ENCODE data around the gene CAPZB.

The CAPZB gene

DNA sequence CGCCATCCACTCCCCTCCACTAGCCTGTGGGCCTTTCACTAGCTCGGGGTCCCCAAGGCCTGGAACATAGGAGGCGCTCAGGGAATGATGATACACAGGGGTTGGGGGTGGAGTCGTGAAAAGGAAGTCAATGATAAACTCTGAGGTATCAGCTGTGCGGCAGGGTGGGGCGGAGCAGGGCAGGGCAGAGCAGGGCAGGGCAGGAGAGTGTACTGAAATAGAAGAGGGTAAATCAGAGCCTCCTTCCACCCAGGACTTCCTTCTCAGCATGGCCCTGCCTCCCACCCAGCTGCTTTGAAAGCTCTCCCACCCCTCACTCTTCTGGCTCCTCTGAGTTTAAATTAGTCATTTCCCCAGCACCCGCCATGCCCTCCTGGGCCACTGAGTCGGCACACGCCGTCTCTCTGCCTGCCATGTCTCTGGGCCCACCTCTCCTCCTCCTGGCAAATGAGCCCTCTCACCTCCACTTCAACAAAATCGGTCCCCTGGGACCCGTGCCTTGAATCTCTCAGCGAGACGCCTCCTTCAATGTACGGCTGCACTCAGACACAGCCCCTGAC, 16.9 kb downstream of the CAPZB start:
- DNase-seq (ENCODE audit: low spot score), result no peak

GRCh38 chr1:19467199-19468187, 17.8 kb downstream of the CAPZB start:
- DNase-seq (ENCODE audit: low spot score), result no peak

DNA sequence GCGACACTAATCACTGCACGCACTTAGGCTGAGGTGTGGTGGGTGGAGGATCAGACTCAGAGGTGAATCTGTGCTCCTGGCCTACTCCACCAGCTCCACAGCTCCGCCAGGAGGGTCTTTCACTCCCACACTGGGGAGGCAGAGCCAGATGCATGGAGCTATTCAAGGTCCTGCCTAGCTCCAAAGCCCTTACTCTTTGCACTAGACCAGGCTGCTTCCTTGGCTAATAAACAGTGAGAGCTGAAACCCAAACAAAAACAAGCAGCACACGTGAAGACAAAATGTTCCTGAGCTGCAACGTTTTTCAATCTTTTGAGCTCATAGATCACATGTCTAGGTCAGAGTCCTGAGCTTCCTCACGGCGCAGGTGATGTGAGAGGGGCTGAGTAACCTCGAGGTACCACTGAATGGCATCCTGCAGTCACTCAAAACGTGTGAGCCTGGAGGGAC, 19.2 kb downstream of the CAPZB start:
- DNase-seq (ENCODE audit: low spot score), result no peak

DNA sequence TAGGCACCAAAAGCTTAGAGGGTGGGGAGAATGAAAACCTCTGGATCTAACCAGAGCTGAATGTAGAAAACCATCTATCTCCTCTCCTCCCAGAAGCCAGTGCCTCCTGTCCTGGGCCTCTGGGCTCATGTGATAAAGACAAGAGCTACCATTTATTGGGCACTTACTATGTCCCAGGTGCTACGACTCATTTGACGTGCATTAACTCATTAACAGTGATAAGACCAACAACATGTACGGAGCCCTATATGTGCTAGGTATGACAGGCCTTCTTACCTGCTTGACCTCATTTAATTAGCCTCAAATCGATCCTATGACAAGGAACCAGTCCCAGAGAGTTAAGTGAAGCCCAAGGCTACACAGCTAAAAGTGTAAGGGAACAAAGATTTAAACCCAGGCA, 19.7 kb downstream of the CAPZB start:
- no peak for DNase-seq (ENCODE audit: low spot score)

DNA sequence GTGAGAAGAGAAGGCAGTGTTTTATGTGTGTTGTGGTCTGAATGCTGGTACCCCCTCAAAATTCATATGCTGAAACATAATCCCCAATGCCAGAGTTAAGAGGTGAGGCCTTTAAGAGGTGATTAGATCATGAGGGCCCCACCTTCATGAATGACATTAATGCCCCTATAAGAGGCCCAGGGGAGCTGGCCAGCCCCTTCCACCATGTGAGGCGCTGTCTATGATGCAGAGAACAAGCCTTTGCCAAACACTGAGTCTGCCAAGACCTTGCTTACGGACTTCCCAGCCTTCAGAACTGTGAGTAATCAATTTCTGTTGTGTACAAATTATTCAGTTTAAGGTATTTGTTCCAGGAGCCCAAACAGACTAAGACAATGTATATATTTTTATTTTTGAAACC, 20.2 kb downstream of the CAPZB start:
- no peak for DNase-seq (ENCODE audit: low spot score)

GRCh38 chr1:19464696-19465095, 20.6 kb downstream of the CAPZB start:
- DNase-seq (ENCODE audit: low spot score), result no peak

DNA sequence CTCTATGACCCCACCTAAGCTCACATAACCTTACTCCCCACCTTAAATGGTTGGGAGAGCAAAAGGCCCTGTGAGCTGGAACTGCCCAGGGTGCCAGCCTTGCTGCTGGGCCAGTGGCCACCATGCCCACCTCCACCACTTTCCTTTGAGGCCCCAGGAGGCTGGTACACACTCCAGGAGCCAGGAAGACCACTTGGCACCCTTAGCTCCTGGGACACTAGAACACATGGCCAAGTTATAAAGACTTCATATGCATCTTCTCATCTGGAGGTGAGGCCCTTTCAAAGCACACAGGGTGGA, 21.9 kb downstream of the CAPZB start:
- DNase-seq (ENCODE audit: low spot score), result no peak

DNA sequence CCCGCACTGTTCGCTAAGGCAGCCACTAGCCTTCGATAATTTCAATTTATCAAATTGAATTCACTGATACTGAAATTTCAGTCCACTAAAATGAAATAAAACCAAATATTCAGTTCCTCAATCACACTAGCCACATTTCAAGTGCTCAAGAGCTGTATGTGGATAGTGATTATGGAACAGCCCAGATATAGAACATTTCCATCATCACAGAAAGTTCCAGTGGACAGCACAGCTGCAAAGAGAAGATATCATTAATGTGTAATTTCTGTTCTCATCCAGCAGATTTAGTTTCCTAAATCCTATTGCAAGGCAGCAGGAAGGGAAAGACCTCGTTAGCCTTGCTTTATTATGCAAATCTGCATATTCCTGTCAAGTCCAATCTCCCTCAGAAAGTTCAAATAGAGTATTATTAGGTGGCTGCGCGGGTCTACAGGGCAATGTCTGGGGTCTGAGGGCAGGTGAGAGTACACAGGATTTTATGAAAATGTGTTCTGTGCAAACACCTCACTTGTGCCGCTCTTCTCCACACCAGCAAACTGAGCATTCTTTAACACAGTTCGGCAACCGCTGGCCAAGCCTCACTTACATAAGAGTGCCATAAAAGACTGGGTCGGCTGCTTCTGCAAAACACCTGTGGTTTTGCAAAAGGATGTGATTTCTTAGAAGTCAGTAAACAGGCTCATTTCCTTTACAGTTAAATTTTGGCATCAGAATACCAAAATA, 22.4 kb downstream of the CAPZB start:
- no peak for DNase-seq (ENCODE audit: low spot score)

- DNase-seq (ENCODE audit: low spot score), result no peak
Observed at GRCh38 chr1:19461220-19461554, 24.2 kb downstream of the CAPZB start.

DNA sequence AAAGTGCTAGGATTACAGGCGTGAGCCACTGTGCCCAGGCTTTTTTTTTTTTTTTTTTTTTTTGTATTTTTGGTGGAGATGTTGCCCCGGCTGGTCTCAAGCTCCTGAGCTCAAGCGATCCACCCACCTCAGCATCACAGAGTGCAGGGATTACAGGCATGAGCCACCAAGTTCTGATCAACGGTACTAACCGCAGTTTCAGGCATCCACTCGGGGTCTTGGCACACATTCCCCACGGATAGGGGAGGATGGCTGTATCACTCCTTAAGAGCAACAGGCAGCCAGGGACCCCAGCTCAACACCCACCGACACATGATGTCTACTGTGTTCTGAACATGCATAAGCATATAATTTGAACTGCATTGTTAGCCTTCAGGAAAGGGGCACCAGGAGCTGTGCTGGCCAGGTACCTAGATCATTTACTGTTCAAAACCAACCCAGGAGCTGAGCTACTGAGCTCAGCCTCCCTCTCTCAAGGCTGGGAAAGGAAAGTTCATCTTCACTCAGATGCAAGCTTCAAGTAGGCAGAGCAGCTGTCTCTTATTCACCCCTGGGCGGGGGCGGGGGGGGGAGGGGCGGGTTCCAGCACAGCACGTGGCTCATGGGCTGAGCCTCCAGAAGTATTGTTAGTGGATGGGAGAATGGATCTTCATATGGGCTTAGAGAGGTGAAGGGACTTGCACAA, 24.7 kb downstream of the CAPZB start:
- DNase-seq (ENCODE audit: low spot score), result no peak

GRCh38 chr1:19458815-19459417, 26.4 kb downstream of the CAPZB start:
- no peak for DNase-seq (ENCODE audit: low spot score)

GRCh38 chr1:19457607-19458006, 27.7 kb downstream of the CAPZB start:
- no peak for DNase-seq (ENCODE audit: low spot score)

- no peak for DNase-seq (ENCODE audit: low spot score)
Observed at GRCh38 chr1:19456968-19457441, 28.3 kb downstream of the CAPZB start.

DNA sequence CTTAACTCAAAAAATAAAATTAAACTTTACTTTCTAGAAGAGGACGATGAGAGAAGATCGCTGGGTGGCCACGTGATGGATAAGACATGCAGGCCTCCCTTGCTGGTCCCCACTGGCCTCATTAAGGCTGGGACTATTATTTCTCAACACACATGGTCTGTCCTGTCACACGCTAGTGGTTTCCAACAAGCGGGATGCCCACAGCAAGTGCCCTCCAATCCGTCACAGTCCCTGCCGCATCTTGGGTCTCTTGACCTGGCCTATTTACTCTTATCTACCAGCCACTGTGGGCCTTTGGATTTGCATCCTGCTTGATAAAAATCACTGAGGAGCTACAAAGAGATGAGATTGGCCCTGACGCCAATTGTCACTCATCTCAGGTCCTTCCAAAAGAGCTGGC, 30.0 kb downstream of the CAPZB start:
- DNase-seq (ENCODE audit: low spot score), result no peak

GRCh38 chr1:19454265-19455146, 30.8 kb downstream of the CAPZB start:
- DNase-seq (ENCODE audit: low spot score), result no peak

DNA sequence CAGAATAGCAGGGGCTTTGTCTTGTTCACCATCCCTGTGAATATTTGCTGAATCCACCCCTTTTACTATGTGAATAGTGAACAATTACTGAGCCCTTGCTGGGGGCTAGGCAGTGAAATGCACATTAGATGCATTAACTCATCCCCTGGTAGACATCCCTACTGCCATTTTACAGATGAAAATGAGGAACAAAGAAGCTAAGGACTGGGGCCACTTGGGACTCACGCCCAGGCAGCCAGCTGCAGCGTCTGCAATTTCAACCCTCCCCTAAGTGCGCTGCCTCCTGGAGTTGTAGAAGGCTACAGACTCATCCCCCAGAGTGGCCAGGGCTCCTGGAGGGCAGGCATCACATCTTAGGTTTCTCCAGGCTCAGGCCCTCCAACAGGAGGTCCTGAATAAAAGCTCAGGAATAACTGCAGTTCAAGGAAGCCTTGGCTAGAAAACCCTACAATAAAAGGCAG, 31.6 kb downstream of the CAPZB start:
- DNase-seq (ENCODE audit: low spot score), result no peak

- no peak for DNase-seq (ENCODE audit: low spot score)
Observed at GRCh38 chr1:19452221-19452663, 33.1 kb downstream of the CAPZB start.

GRCh38 chr1:19450811-19451515, 34.4 kb downstream of the CAPZB start:
- no peak for DNase-seq (ENCODE audit: low spot score)

GRCh38 chr1:19449454-19450228, 35.7 kb downstream of the CAPZB start:
- DNase-seq (ENCODE audit: low spot score), result no peak

Measured in D341Med (cell line).